Endothelial cell of umbilical vein (primary cell): ENCODE measurements around the gene TIRAP. TPM values are rescaled to one million over a fixed set of nuclear protein-coding genes. Genes with fewer than 3 reads are reported as not detected.

ENCODE experiments used
- BruUV-seq: library from RNA; stranded (reverse); fragments of 400-500 nt; replicated peaks from 2 replicates; lab custom pipeline; 2021; lab: Mats Ljungman, UMichigan
- CTCF ChIA-PET: fragments of 300-600, 350-600 bp; sonication (Branson Sonifier 250); formaldehyde crosslinking; loops from one replicate; lab custom pipeline; 2021; ENCODE audit warnings: antibody characterized with exemption, inconsistent platforms; lab: Charles Lee
- POLR2A ChIA-PET: fragments of 300-600, 350-600 bp; sonication (Branson Sonifier 250); formaldehyde crosslinking; loops from one replicate; lab custom pipeline; 2021; ENCODE audit warnings: antibody characterized with exemption, inconsistent platforms; lab: Charles Lee
- DNase-seq: peaks from one replicate; pipeline ENCODE4 v3.0.0-alpha.2; 2011; ENCODE audit warnings: low read depth, low spot score
- FAIRE-seq: peaks from 2 replicates; lab custom pipeline; 2011; peaks lifted over from hg19 to GRCh38; lab: Jason Lieb, UNC
- H2AFZ ChIP-seq: 2 replicates; pipeline ENCODE4 v1.6.0; 2012; ENCODE audit warnings: low read depth, low read length, control low read depth, inconsistent platforms
- H3K27ac ChIP-seq: 2 replicates; pipeline ENCODE4 v1.5.1; 2011; ENCODE audit warnings: low read depth, mild to moderate bottlenecking, control low read depth, low read length, moderate library complexity; ENCODE audit not compliant: insufficient read depth
- H3K27me3 ChIP-seq, 2 experiments: 2 replicates each; pipeline versions ENCODE4 v1.6.0 to v1.6.1; 2011; ENCODE audit warnings: low read length in 2 of 2, mixed read lengths in 1 of 2; ENCODE audit not compliant: control insufficient read depth in 2 of 2, insufficient read depth in 2 of 2
- H3K36me3 ChIP-seq, 2 experiments: 2 replicates in 1 of 2; 3 replicates in 1 of 2; pipeline ENCODE4 v1.5.1; 2011; ENCODE audit warnings: low read length in 2 of 2, mild to moderate bottlenecking in 1 of 2, moderate library complexity in 1 of 2; ENCODE audit not compliant: control insufficient read depth in 2 of 2, insufficient read depth in 2 of 2; ENCODE audit errors: extremely low read depth in 1 of 2
- H3K4me1 ChIP-seq: 3 replicates; pipeline ENCODE4 v1.5.1; 2011; ENCODE audit warnings: mild to moderate bottlenecking, low read length; ENCODE audit not compliant: control insufficient read depth, insufficient read depth; ENCODE audit errors: extremely low read depth
- H3K4me2 ChIP-seq: 2 replicates; pipeline ENCODE4 v1.6.1; 2011; ENCODE audit warnings: low read length, control low read depth, mixed read lengths; ENCODE audit not compliant: insufficient read depth
- H3K4me3 ChIP-seq, 3 experiments: fragments of 200-600 bp in 1 of 3; sonication (generic), shearing (Covaris generic) in 1 of 3; replicated peaks in 1 of 3; 2 replicates each; pipeline ENCODE4 v1.5.1; 2011 to 2016; ENCODE audit warnings: control low read depth in 3 of 3, low read length in 3 of 3, mild to moderate bottlenecking in 2 of 3, inconsistent platforms in 1 of 3, low read depth in 1 of 3, moderate library complexity in 1 of 3; ENCODE audit not compliant: insufficient read depth in 1 of 3
- H3K79me2 ChIP-seq: 2 replicates; pipeline ENCODE4 v1.6.0; 2012; ENCODE audit warnings: low read length, inconsistent platforms; ENCODE audit not compliant: control insufficient read depth, insufficient read depth
- H3K9ac ChIP-seq: replicated peaks from 2 replicates; pipeline ENCODE3; 2011; ENCODE audit warnings: low read length, control low read depth; ENCODE audit not compliant: insufficient read depth; ENCODE audit errors: extremely low read depth
- H3K9me1 ChIP-seq: replicated peaks from 3 replicates; pipeline ENCODE4 v1.6.0; 2011; ENCODE audit warnings: mild to moderate bottlenecking, low read length; ENCODE audit not compliant: control insufficient read depth, insufficient read depth; ENCODE audit errors: extremely low read depth
- H3K9me3 ChIP-seq: replicated peaks from 2 replicates; pipeline ENCODE4 v1.5.1; 2012; ENCODE audit warnings: low read length, inconsistent platforms; ENCODE audit not compliant: control insufficient read depth, insufficient read depth
- H4K20me1 ChIP-seq: replicated peaks from 2 replicates; pipeline ENCODE3; 2011; ENCODE audit warnings: mild to moderate bottlenecking, low read length; ENCODE audit not compliant: control insufficient read depth, insufficient read depth; ENCODE audit errors: extremely low read depth
- EZH2 ChIP-seq: IDR thresholded peaks from 2 replicates; pipeline ENCODE4 v1.6.1; 2012; ENCODE audit warnings: borderline replicate concordance, low read depth, mild to moderate bottlenecking, moderate library complexity, low read length, inconsistent platforms; ENCODE audit not compliant: severe bottlenecking
- GATA2 ChIP-seq: IDR thresholded peaks from 2 replicates; pipeline ENCODE4 v1.7.0; 2011; ENCODE audit warnings: low read depth, mild to moderate bottlenecking, moderate library complexity, mixed read lengths, low read length; ENCODE audit not compliant: insufficient read length, insufficient read depth
- JUN ChIP-seq: IDR thresholded peaks from 2 replicates; pipeline ENCODE4 v1.6.1; 2011; ENCODE audit warnings: borderline replicate concordance, low read depth; ENCODE audit not compliant: insufficient read length, insufficient read depth
- MAX ChIP-seq: IDR thresholded peaks from 2 replicates; pipeline ENCODE4 v1.6.1; 2011; ENCODE audit not compliant: insufficient read depth, insufficient read length
- MYC ChIP-seq: IDR thresholded peaks from one replicate; pipeline ENCODE4 v1.6.1; 2011; ENCODE audit warnings: mild to moderate bottlenecking, low read depth, low read length
- POLR2A ChIP-seq: IDR thresholded peaks from 2 replicates; pipeline ENCODE4 v1.6.1; 2012; ENCODE audit warnings: low read depth, mild to moderate bottlenecking, control low read depth, low read length
- POLR2AphosphoS5 ChIP-seq: IDR thresholded peaks from 2 replicates; pipeline ENCODE4 v1.6.1; 2012; ENCODE audit warnings: low read depth, mild to moderate bottlenecking, control low read depth, low read length, moderate library complexity; ENCODE audit not compliant: insufficient read depth
- dilution Hi-C: fragments of 300-500 bp; cut with MboI; formaldehyde crosslinking; loops from one replicate; pipeline ENCODE4 v1.15.0; 2019; ENCODE audit warnings: low sequenced_read_pairs; ENCODE audit not compliant: extremely low pct_ligation_motif_present
- intact Hi-C: fragments of 100-400 bp; cut with micrococcal nuclease; formaldehyde crosslinking; loops from one replicate; pipeline ENCODE4 v1.10.0; 2022
- polyA plus RNA-seq, 4 experiments: library from polyadenylated mRNA; depleted of rRNA in 3 of 4; stranded (reverse) in 3 of 4; unstranded in 1 of 4; fragments of >200 nt; gene quantifications; 2 replicates each; pipeline versions ENCODE4 v1.2.1 to v1.2.3, GENCODE V29; 2011 to 2012; ENCODE audit warnings: missing spikeins in 1 of 4
- total RNA-seq: library from RNA; stranded (reverse); gene quantifications from 2 replicates; pipeline ENCODE4 v1.2.3, GENCODE V29; 2021

The TIRAP gene
- total and polyA plus RNA-seq, 2 donors (not counting 3 experiments of a cell fraction or from before 2014, with no cell fraction given) = 9.3 to 11.0 TPM

- H3K9ac ChIP-seq = no peak overlapping the region
- no peak overlapping the region for H3K27ac ChIP-seq
- DNase-seq = no peak
- no peaks in the 10 kb centered on the region for H4K20me1 ChIP-seq
- dilution Hi-C loops = no loop called here
- peaks cover 3 to 16% of the 10 kb centered on the region in 2 experiments for H3K36me3 ChIP-seq
- no peak overlapping the region for H2AFZ ChIP-seq
- H3K4me3 ChIP-seq = no peak overlapping the region
- H3K4me1 ChIP-seq = peaks cover 4% of the 10 kb centered on the region
- no peaks in the 10 kb centered on the region for H3K79me2 ChIP-seq
- BruUV-seq = no TSS peak
- intact Hi-C loops = no loop called here
- no peak for FAIRE-seq
- H3K27me3 ChIP-seq = no peaks in the 10 kb centered on the region
- H3K4me2 ChIP-seq = no peak overlapping the region
- no peaks in the 10 kb centered on the region for H3K9me1 ChIP-seq
- ChIA-PET CTCF (no interaction called here), POLR2A (no interaction called here)
- TF ChIP-seq GATA2 (no peak), MAX (no peak), MYC (no peak)
- H3K9me3 ChIP-seq = no peaks in the 10 kb centered on the region
These were observed 5.6 kb upstream of the TIRAP start for GRCh38 chr11:126277322-126277721.

- dilution Hi-C loops = no loop called here
- DNase-seq (no peak), FAIRE-seq (no peak)
- BruUV-seq = no TSS peak
- H3K36me3 ChIP-seq = peaks cover 3 to 16% of the 10 kb centered on the region in 2 experiments
- H3K9me3 ChIP-seq = no peaks in the 10 kb centered on the region
- no peaks in the 10 kb centered on the region for H3K27me3 ChIP-seq
- H3K4me3 ChIP-seq = no peak overlapping the region
- peaks cover 7% of the 10 kb centered on the region for H3K4me1 ChIP-seq
- no peak overlapping the region for H3K27ac ChIP-seq
- intact Hi-C loops = no loop called here
- POLR2A ChIA-PET = no interaction called here
- CTCF ChIA-PET = no interaction called here
- no peak overlapping the region for H3K9ac ChIP-seq
- no peaks in the 10 kb centered on the region for H3K79me2 ChIP-seq
- no peaks in the 10 kb centered on the region for H3K9me1 ChIP-seq
- H3K4me2 ChIP-seq = no peak overlapping the region
- H2AFZ ChIP-seq = no peak overlapping the region
- TF ChIP-seq JUN (no peak), POLR2A (no peak), GATA2 (no peak), POLR2AphosphoS5 (no peak), MYC (no peak), MAX (no peak), EZH2 (no peak)
- no peaks in the 10 kb centered on the region for H4K20me1 ChIP-seq
These were observed 5.1 kb upstream of the TIRAP start for GRCh38 chr11:126277780-126278179.
